Mucosa of descending colon (tissue), 3 donors: ENCODE data around the gene EIF4G3. TPM values are rescaled to one million over a fixed set of nuclear protein-coding genes. Genes with fewer than 3 reads are reported as not detected.
"Not testable (repeated sequence)": the region's sequence is repeated elsewhere in the genome, so short reads cannot be mapped to it uniquely, and the experiment has no call there.

Experiments used
- ATAC-seq: fragments of 200-7000 bp; cut with Tn5 transposase; one replicate; pipeline ENCODE4 v1.9.1; 2020; ENCODE audit warnings: mild to moderate bottlenecking, moderate library complexity
- DNase-seq, 3 donors: peaks; one replicate each; pipeline ENCODE4 v3.0.0-alpha.2; 2020
- H3K36me3 ChIP-seq: fragments of 200-600 bp; one replicate; pipeline ENCODE4 v1.8.0; 2021; ENCODE audit warnings: low read depth, mild to moderate bottlenecking
- H3K4me1 ChIP-seq: fragments of 200-600 bp; one replicate; pipeline ENCODE4 v1.8.0; 2021; ENCODE audit warnings: low read depth, mild to moderate bottlenecking
- H3K4me3 ChIP-seq: fragments of 200-600 bp; one replicate; pipeline ENCODE4 v1.8.0; 2021; ENCODE audit warnings: mild to moderate bottlenecking
- H3K9me3 ChIP-seq: fragments of 200-600 bp; one replicate; pipeline ENCODE4 v1.8.0; 2021; ENCODE audit warnings: mild to moderate bottlenecking
- CTCF ChIP-seq: fragments of 200-600 bp; IDR thresholded peaks from one replicate; pipeline ENCODE4 v1.8.0; 2022; ENCODE audit warnings: antibody characterized with exemption, mild to moderate bottlenecking
- intact Hi-C, 2 donors: fragments of 100-400 bp; cut with DNase I in 1 of 2; cut with micrococcal nuclease in 1 of 2; formaldehyde crosslinking; loops; one replicate each; pipeline versions ENCODE4 v1.11.0 to v1.11.1; 2022; cut with DNase I, micrococcal nuclease
- total RNA-seq, 3 donors: library from RNA; stranded (reverse); fragmentation: NEBNext Ultra II Directional in 2 of 3; extraction: Animal tissue kit (Norgen Biotek cat#: 25700) in 2 of 3; gene quantifications; one replicate each; pipeline versions ENCODE4 v1.2.1 to v1.2.4, GENCODE V29; 2021 to 2023
- donor health status: DM: no; HTN: no; CAD: no; lungs with moderate emphysema.
- donor health status: DM: no; HTN: no; CAD: no.
- donor health status: DM: no; HTN: yes; CAD: no.

Gene EIF4G3
- total RNA-seq, 3 donors from 2014 or later, result 59.5 to 106 (median 90.8) TPM

- Histone ChIP-seq H3K4me1 (peaks cover 7% of the 10 kb centered on the region), H3K4me3 (no peak overlapping the region), H3K36me3 (no peaks in the 10 kb centered on the region), H3K9me3 (no peaks in the 10 kb centered on the region)
- ATAC-seq (peak; percentile 3), DNase-seq (no peak)
- intact Hi-C loops, result no loop called here
- TF ChIP-seq CTCF, result no peak
These were observed 12.7 kb upstream of the EIF4G3 start for GRCh38 chr1:21189421-21189820.

- ATAC-seq, result no peak
- Histone ChIP-seq H3K4me1 (peaks cover 7% of the 10 kb centered on the region), H3K9me3 (no peaks in the 10 kb centered on the region), H3K4me3 (no peak overlapping the region), H3K36me3 (no peaks in the 10 kb centered on the region)
- DNase-seq, result no peak
- intact Hi-C loops, result no loop called here
- TF ChIP-seq CTCF, result no peak
These were observed 11.5 kb upstream of the EIF4G3 start for GRCh38 chr1:21188235-21188634.

- ATAC-seq (no peak), DNase-seq (no peak)
- intact Hi-C loops, result no loop called here
- Histone ChIP-seq H3K36me3 (no peaks in the 10 kb centered on the region), H3K4me1 (peaks cover 7% of the 10 kb centered on the region), H3K4me3 (no peak overlapping the region), H3K9me3 (no peaks in the 10 kb centered on the region)
- TF ChIP-seq CTCF, result no peak
These were observed 8.6 kb upstream of the EIF4G3 start for GRCh38 chr1:21185221-21185731.

GRCh38 chr1:21184276-21184675 lies 7.6 kb upstream of the EIF4G3 start:
- ATAC-seq (peak; percentile 69), DNase-seq (no peak)
- Histone ChIP-seq H3K9me3 (no peaks in the 10 kb centered on the region), H3K36me3 (no peaks in the 10 kb centered on the region), H3K4me1 (peaks cover 1% of the 10 kb centered on the region), H3K4me3 (no peak overlapping the region)
- no peak for TF ChIP-seq CTCF
- intact Hi-C loops, result no loop called here

GRCh38 chr1:21182181-21182731 lies 5.6 kb upstream of the EIF4G3 start:
- ATAC-seq (no peak), DNase-seq (no peak)
- H3K36me3 ChIP-seq, result no peaks in the 10 kb centered on the region
- no peaks in the 10 kb centered on the region for H3K4me1 ChIP-seq
- intact Hi-C loops, result no loop called here
- no peaks in the 10 kb centered on the region for H3K9me3 ChIP-seq
- no peak overlapping the region for H3K4me3 ChIP-seq
- TF ChIP-seq CTCF, result no peak

GRCh38 chr1:21178271-21178670 lies 1.6 kb upstream of the EIF4G3 start:
- intact Hi-C loops, ATAC-seq, H3K4me1 ChIP-seq, H3K4me3 ChIP-seq, H3K9me3 ChIP-seq, H3K36me3 ChIP-seq, DNase-seq: not testable (repeated sequence)
